Neuron (in vitro differentiated cells): Measurements from ENCODE around the gene PBX1.

Experiments
- H2AFZ ChIP-seq: one replicate; pipeline ENCODE4 v1.6.1; 2013; ENCODE audit warnings: low read depth, mild to moderate bottlenecking, inconsistent platforms, low read length, moderate library complexity
- H3K27me3 ChIP-seq: one replicate; pipeline ENCODE4 v1.6.1; 2013; ENCODE audit warnings: low read length; ENCODE audit not compliant: insufficient read depth
- H3K36me3 ChIP-seq: one replicate; pipeline ENCODE4 v1.6.1; 2013; ENCODE audit warnings: low read length; ENCODE audit not compliant: insufficient read depth
- H3K4me1 ChIP-seq: one replicate; pipeline ENCODE4 v1.6.1; 2013; ENCODE audit warnings: low read length; ENCODE audit not compliant: insufficient read depth
- H3K4me3 ChIP-seq: 2 replicates; pipeline ENCODE4 v1.5.1; 2013; ENCODE audit warnings: mild to moderate bottlenecking, low read length, moderate library complexity
- H3K9me3 ChIP-seq: one replicate; pipeline ENCODE4 v1.6.1; 2013; ENCODE audit warnings: low read length

PBX1 gene

GRCh38 chr1:164757625-164758024, 198.6 kb downstream of the PBX1 start:
- Histone ChIP-seq H3K27me3 (no peaks in the 10 kb centered on the region), H3K4me3 (no peak overlapping the region), H2AFZ (no peak overlapping the region), H3K4me1 (no peaks in the 10 kb centered on the region), H3K36me3 (no peaks in the 10 kb centered on the region), H3K9me3 (no peaks in the 10 kb centered on the region)

DNA sequence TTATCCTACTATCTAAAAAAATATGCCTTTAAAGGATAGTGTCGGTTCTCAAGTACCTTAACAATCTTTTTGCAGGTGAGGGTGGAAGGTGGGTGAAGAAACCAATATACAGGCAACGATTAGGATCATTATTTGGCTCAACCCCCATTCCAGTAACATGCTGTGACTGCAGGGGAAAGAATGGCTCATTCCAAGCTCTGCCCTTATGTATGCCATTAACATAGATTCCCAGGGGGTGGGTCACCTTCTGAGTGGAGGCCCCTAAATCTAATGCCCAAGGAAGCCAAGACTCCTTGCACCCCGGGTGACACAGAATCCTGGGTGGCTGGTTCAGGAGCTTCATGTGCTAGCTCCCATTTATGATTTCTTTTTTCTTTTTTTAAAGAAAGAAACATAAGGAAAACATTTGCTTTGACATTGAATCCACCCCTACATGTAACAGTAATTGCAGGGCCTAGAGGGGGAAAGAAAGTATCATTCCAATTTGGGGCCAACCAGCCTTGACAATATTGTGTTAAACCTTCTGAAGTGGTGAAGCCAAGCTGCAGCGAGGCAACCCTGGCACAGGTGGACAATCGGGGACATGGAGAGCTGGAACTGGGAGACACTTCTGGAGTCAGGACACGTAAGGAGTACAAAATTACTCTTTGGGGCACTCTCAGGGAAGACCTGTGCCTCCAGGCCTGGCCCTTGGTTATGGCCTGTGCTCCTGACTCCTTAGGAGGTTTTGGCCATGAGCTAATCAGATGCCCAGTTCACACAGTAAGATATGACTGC, 200.3 kb downstream of the PBX1 start:
- no peaks in the 10 kb centered on the region for H3K36me3 ChIP-seq
- H3K9me3 ChIP-seq = no peaks in the 10 kb centered on the region
- H2AFZ ChIP-seq = no peak overlapping the region
- H3K27me3 ChIP-seq = no peaks in the 10 kb centered on the region
- H3K4me1 ChIP-seq = no peaks in the 10 kb centered on the region
- no peak overlapping the region for H3K4me3 ChIP-seq

- Histone ChIP-seq H3K9me3 (no peaks in the 10 kb centered on the region), H2AFZ (no peak overlapping the region), H3K4me3 (no peak overlapping the region), H3K4me1 (peaks cover 2% of the 10 kb centered on the region), H3K27me3 (no peaks in the 10 kb centered on the region), H3K36me3 (no peaks in the 10 kb centered on the region)
Measured at GRCh38 chr1:164759979-164760469, 201.0 kb downstream of the PBX1 start.

DNA sequence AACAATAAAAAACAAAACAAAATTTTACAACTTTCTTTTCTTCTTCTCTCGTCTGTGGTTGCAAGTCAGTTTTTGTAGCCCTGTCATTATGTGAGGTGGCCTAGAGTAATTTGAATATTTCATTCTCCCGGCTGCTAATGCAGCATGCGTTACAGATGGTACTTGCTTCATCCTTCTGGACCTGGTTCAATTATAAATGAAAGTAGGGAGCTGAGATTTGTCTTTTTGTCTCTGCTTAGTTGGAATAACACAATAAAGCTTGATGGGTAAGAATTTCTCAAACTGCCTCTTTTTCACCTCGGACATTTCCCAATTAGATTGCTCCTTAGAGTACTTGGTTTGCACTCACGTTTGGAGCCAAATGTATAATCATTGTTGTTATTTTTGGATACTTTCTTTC, 201.6 kb downstream of the PBX1 start:
- H3K27me3 ChIP-seq = no peaks in the 10 kb centered on the region
- H3K9me3 ChIP-seq = no peaks in the 10 kb centered on the region
- peaks cover 7% of the 10 kb centered on the region for H3K4me1 ChIP-seq
- no peak overlapping the region for H2AFZ ChIP-seq
- H3K36me3 ChIP-seq = no peaks in the 10 kb centered on the region
- H3K4me3 ChIP-seq = no peak overlapping the region

DNA sequence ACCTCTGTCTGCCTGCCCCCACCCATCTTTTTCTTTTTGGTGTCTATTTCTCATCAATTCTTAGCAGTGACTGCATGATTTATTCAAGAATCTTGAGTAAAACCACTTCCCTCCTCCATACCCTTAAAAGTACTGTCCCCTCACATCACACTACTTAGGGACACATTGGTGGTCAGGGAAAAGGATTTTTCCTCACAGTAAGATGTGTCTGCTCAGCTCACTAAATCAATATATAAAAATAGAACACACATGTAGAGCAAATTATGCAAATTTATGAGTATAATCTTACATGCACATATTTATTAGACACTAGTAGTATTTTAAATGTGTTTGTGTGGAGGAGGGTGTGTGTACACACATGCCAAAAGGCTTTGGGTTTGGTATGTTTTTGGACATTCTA, 202.0 kb downstream of the PBX1 start:
- Histone ChIP-seq H2AFZ (no peak overlapping the region), H3K4me1 (peaks cover 11% of the 10 kb centered on the region), H3K4me3 (no peak overlapping the region), H3K36me3 (no peaks in the 10 kb centered on the region), H3K9me3 (no peaks in the 10 kb centered on the region), H3K27me3 (no peaks in the 10 kb centered on the region)

- no peaks in the 10 kb centered on the region for H3K36me3 ChIP-seq
- H2AFZ ChIP-seq = no peak overlapping the region
- no peak overlapping the region for H3K4me3 ChIP-seq
- no peaks in the 10 kb centered on the region for H3K27me3 ChIP-seq
- H3K4me1 ChIP-seq = peaks cover 16% of the 10 kb centered on the region
- no peaks in the 10 kb centered on the region for H3K9me3 ChIP-seq
Measured at GRCh38 chr1:164763098-164763497, 204.1 kb downstream of the PBX1 start.

GRCh38 chr1:164764333-164764732, 205.3 kb downstream of the PBX1 start:
- H2AFZ ChIP-seq = no peak overlapping the region
- H3K36me3 ChIP-seq = no peaks in the 10 kb centered on the region
- no peaks in the 10 kb centered on the region for H3K27me3 ChIP-seq
- no peaks in the 10 kb centered on the region for H3K9me3 ChIP-seq
- H3K4me1 ChIP-seq = peaks cover 16% of the 10 kb centered on the region
- no peak overlapping the region for H3K4me3 ChIP-seq

DNA sequence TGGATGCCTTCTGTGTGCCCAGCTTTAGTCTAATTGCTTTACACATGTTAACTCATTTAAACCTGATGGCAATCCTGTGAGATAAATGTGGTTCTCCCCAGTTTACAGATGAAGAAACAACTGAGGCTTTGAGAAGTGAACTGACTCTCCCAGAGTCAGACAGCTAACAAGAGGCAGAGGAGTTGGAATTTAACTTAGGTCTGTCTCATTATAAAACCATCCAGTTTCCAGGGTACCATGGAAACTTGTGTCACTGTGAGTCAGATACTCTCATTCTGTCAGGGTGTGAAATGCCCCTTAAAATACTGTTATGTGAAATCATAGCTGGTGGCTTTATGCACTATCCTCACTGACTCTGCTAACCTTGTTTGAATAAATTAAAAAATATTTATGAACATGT, 206.6 kb downstream of the PBX1 start:
- Histone ChIP-seq H3K27me3 (no peaks in the 10 kb centered on the region), H3K9me3 (no peaks in the 10 kb centered on the region), H2AFZ (no peak overlapping the region), H3K4me1 (peaks cover 22% of the 10 kb centered on the region), H3K4me3 (no peak overlapping the region), H3K36me3 (no peaks in the 10 kb centered on the region)

DNA sequence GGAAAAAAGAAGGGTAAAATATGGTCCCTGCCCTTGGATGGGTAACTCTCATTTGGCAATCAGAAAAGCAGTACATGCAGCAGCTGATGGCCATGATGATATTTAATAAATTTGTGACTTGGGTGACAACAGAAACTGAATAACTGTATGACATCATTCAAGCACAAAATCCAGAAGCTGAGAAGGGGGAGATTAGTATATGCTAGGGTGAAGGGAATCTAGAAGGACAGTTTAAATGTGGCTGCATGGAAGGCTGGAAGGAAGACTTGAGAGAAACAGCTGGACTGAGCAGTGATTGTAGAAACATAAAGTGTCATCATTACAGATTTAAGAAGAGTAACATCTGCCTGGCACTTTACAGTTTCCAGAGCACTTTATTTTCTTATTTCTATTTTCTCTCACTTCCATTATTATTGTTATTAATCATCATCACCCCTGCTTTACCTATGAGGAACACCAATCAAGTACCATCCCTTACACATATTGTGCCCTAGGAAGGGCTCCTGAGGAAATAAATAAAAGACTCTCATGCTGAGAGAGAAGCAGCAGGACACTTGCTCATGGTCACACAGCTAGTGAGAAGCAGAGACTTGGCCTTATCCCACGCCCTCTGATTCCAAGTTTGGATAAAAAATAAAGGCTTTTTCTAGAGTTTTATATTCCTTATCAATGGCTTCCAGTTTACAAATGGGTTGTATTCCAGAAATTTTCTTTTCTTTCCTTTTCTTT, 207.2 kb downstream of the PBX1 start:
- H2AFZ ChIP-seq = no peak overlapping the region
- H3K4me3 ChIP-seq = no peak overlapping the region
- no peaks in the 10 kb centered on the region for H3K27me3 ChIP-seq
- no peaks in the 10 kb centered on the region for H3K36me3 ChIP-seq
- peaks cover 28% of the 10 kb centered on the region for H3K4me1 ChIP-seq
- H3K9me3 ChIP-seq = no peaks in the 10 kb centered on the region

DNA sequence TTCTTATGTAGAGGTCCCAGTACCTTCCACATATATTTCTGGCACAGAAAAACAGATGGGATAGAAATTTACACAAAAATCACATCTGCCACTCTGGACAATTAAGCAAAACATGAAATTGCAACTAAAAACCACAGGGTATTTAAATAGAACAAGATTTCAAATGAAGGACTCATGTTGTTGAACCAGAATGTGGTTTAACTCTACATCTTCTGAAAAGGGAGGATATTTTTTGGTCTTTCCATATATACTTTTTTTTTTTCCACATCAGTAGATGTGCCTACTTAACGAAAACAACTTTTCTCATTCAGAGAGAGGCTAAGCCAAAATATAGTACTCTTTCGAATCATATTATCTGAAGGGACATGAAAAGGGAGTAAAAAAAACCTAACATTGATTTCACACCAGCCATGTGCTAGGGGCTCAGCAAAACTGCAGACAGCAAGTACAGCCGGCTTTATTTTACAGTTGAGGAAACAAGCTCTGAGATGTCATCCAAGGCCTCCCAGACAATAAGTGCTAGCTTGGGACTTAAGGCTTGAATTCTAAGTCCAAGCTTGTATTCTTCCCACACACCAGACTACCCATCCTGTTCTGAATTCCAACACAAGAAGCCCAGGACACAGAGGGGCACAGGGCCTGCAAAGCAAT, 208.9 kb downstream of the PBX1 start:
- no peaks in the 10 kb centered on the region for H3K9me3 ChIP-seq
- no peaks in the 10 kb centered on the region for H3K27me3 ChIP-seq
- H3K4me3 ChIP-seq = no peak overlapping the region
- H2AFZ ChIP-seq = no peak overlapping the region
- peaks cover 38% of the 10 kb centered on the region for H3K4me1 ChIP-seq
- H3K36me3 ChIP-seq = no peaks in the 10 kb centered on the region

DNA sequence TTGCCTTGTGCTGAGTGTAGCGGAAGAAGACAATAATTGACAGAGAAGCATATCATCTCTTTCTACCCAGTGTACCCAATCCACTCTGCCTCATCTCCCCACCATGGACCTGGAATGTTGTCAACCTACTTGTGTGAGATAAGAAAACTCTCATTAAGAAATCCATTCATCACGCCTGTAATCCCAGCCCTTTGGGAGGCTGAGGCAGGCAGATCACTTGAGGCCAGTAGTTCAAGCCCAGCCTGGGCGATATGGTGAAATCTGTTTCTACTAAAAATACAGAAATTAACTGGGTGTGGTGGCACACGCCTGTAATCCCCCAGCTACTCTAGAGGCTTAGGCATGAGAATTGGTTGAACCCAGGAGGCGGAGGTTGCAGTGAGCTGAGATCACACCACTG, 209.6 kb downstream of the PBX1 start:
- Histone ChIP-seq H3K27me3 (no peaks in the 10 kb centered on the region), H3K4me1 (peaks cover 38% of the 10 kb centered on the region), H3K36me3 (no peaks in the 10 kb centered on the region), H3K9me3 (no peaks in the 10 kb centered on the region), H2AFZ (no peak overlapping the region), H3K4me3 (no peak overlapping the region)

GRCh38 chr1:164769486-164770130, 210.6 kb downstream of the PBX1 start:
- H3K27me3 ChIP-seq = no peaks in the 10 kb centered on the region
- no peak overlapping the region for H3K4me3 ChIP-seq
- H2AFZ ChIP-seq = no peak overlapping the region
- H3K36me3 ChIP-seq = no peaks in the 10 kb centered on the region
- peaks cover 38% of the 10 kb centered on the region for H3K4me1 ChIP-seq
- no peaks in the 10 kb centered on the region for H3K9me3 ChIP-seq

DNA sequence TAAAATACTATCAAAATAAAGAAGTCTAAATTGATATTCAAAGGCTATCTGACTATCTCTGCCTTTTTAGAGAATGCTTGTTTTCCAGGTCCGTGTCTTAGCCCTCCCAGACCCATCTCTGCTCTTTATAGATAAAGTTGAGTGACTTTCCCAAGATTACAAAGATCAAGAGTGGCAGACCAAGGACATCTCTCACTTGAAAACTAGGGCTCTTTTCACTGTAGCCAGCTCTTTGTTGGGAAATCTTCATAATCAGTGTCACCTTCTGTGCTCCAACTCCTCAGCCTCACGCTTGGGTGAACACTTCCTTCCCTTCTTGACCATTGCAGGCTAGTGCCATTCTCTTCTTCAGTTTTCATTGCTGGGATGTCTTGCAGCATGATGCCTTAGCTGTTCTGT, 211.1 kb downstream of the PBX1 start:
- Histone ChIP-seq H3K4me3 (no peak overlapping the region), H3K9me3 (no peaks in the 10 kb centered on the region), H3K27me3 (no peaks in the 10 kb centered on the region), H2AFZ (no peak overlapping the region), H3K36me3 (no peaks in the 10 kb centered on the region), H3K4me1 (peaks cover 35% of the 10 kb centered on the region)
